Suprapubic skin (tissue), 4 donors: ENCODE measurements around the gene LRG1. TPM values are rescaled to one million over a fixed set of nuclear protein-coding genes. Genes with fewer than 3 reads are reported as not detected.
A peak's percentile ranks its signal among the peaks of the same experiment; 100 is the strongest.

Experiments
- DNase-seq, 2 donors: peaks; one replicate each; pipeline ENCODE4 v3.0.0-alpha.2; 2019; ENCODE audit warnings: low spot score in 2 of 2
- H3K27ac ChIP-seq: fragments of 200-600 bp; sonication (generic); one replicate; pipeline ENCODE4 v1.5.1; 2019
- H3K27me3 ChIP-seq: fragments of 200-600 bp; sonication (generic); one replicate; pipeline ENCODE4 v1.5.1; 2019
- H3K36me3 ChIP-seq: fragments of 200-600 bp; sonication (generic); one replicate; pipeline ENCODE4 v1.5.1; 2019
- H3K4me1 ChIP-seq: fragments of 200-600 bp; sonication (generic); one replicate; pipeline ENCODE4 v1.5.1; 2019
- H3K4me3 ChIP-seq: fragments of 200-600 bp; sonication (generic); one replicate; pipeline ENCODE4 v1.5.1; 2019; ENCODE audit warnings: mild to moderate bottlenecking
- H3K9me3 ChIP-seq: fragments of 200-600 bp; sonication (generic); one replicate; pipeline ENCODE4 v1.5.1; 2019
- CTCF ChIP-seq, 2 donors: fragments of 200-600 bp in 1 of 2; fragments of 450-650 bp in 1 of 2; sonication (generic) in 1 of 2; IDR thresholded peaks; one replicate each; pipeline ENCODE4 v1.5.1; 2016 to 2019; ENCODE audit warnings: antibody characterized with exemption in 2 of 2, mild to moderate bottlenecking in 1 of 2, moderate library complexity in 1 of 2
- EP300 ChIP-seq: sonication (generic); formaldehyde crosslinking; IDR thresholded peaks from one replicate; pipeline ENCODE4 v1.6.1; 2017; ENCODE audit warnings: antibody characterized with exemption
- POLR2A ChIP-seq, 2 donors: fragments of 450-650 bp; IDR thresholded peaks; one replicate each; pipeline ENCODE4 v1.6.1; 2017; ENCODE audit warnings: antibody characterized with exemption in 2 of 2, mild to moderate bottlenecking in 2 of 2, moderate library complexity in 2 of 2
- POLR2AphosphoS5 ChIP-seq, 3 donors: sonication (generic); formaldehyde crosslinking; IDR thresholded peaks; one replicate each; pipeline ENCODE4 v1.6.1; 2017; ENCODE audit warnings: antibody characterized with exemption in 3 of 3
- WGBS: methylation state at CpG from one replicate; pipeline ENCODE4 v1.1.5; 2018; 5-methylcytosine and 5-hydroxymethylcytosine counted together
- total RNA-seq, 4 donors: library from RNA; depleted of rRNA; stranded (reverse); fragments of >200 nt; gene quantifications; one replicate each; pipeline ENCODE4 v1.1.0, GENCODE V29; 2016

The LRG1 gene
- total RNA-seq, 4 donors from 2014 or later = 4.5 to 8.0 (median 6.3) TPM

GRCh38 chr19:4512070-4512469 is 27.8 kb downstream of the LRG1 start:
- H3K36me3 ChIP-seq = no peaks in the 10 kb centered on the region
- H3K27ac ChIP-seq = no peak overlapping the region
- no peak for DNase-seq
- whole genome bisulfite sequencing = 95% methylated on average over 17 of the region's 17 CpGs
- H3K4me1 ChIP-seq = no peaks in the 10 kb centered on the region
- H3K4me3 ChIP-seq = no peak overlapping the region
- H3K9me3 ChIP-seq = no peaks in the 10 kb centered on the region
- H3K27me3 ChIP-seq = peaks cover 3% of the 10 kb centered on the region
- no peak for TF ChIP-seq POLR2AphosphoS5 (IDR thresholded peaks at IDR 0.05)
- no peak for TF ChIP-seq CTCF (IDR thresholded peaks at IDR 0.05)
- no peak for TF ChIP-seq EP300
- no peak for TF ChIP-seq POLR2A (IDR thresholded peaks at IDR 0.05)

GRCh38 chr19:4511300-4512054 is 28.4 kb downstream of the LRG1 start:
- H3K36me3 ChIP-seq = no peaks in the 10 kb centered on the region
- no peak overlapping the region for H3K27ac ChIP-seq
- 85% methylated on average over 27 of the region's 27 CpGs for WGBS
- no peak overlapping the region for H3K4me3 ChIP-seq
- no peaks in the 10 kb centered on the region for H3K4me1 ChIP-seq
- no peaks in the 10 kb centered on the region for H3K9me3 ChIP-seq
- TF ChIP-seq EP300 (no peak), POLR2AphosphoS5 (IDR thresholded peaks at IDR 0.05) (no peak), CTCF (IDR thresholded peaks at IDR 0.05) (no peak), POLR2A (IDR thresholded peaks at IDR 0.05) (no peak)
- no peak for DNase-seq
- H3K27me3 ChIP-seq = no peaks in the 10 kb centered on the region

- Histone ChIP-seq H3K36me3 (peaks cover 5% of the 10 kb centered on the region), H3K27ac (no peak overlapping the region), H3K9me3 (no peaks in the 10 kb centered on the region), H3K4me1 (no peaks in the 10 kb centered on the region), H3K27me3 (no peaks in the 10 kb centered on the region), H3K4me3 (no peak overlapping the region)
- WGBS = 82% methylated on average over 33 of the region's 37 CpGs
- DNase-seq = no peak
- TF ChIP-seq EP300 = no peak
- TF ChIP-seq CTCF (IDR thresholded peaks at IDR 0.05) = no peak
- no peak for TF ChIP-seq POLR2AphosphoS5 (IDR thresholded peaks at IDR 0.05)
- no peak for TF ChIP-seq POLR2A (IDR thresholded peaks at IDR 0.05)
These were observed 29.2 kb downstream of the LRG1 start for GRCh38 chr19:4510435-4511255.

GRCh38 chr19:4508698-4509097 is 31.1 kb downstream of the LRG1 start:
- no peaks in the 10 kb centered on the region for H3K9me3 ChIP-seq
- TF ChIP-seq POLR2AphosphoS5 (IDR thresholded peaks at IDR 0.05) = no peak
- no peak for TF ChIP-seq EP300
- no peak for TF ChIP-seq CTCF (IDR thresholded peaks at IDR 0.05)
- no peak for TF ChIP-seq POLR2A (IDR thresholded peaks at IDR 0.05)
- DNase-seq = peak in 1 of 2 donors; percentile 78
- no peak overlapping the region for H3K4me3 ChIP-seq
- WGBS = 90% methylated on average over 5 of the region's 21 CpGs
- H3K36me3 ChIP-seq = peaks cover 18% of the 10 kb centered on the region
- H3K27me3 ChIP-seq = no peaks in the 10 kb centered on the region
- no peaks in the 10 kb centered on the region for H3K4me1 ChIP-seq
- H3K27ac ChIP-seq = no peak overlapping the region

GRCh38 chr19:4507804-4508203 is 32.0 kb downstream of the LRG1 start:
- H3K27ac ChIP-seq = no peak overlapping the region

More at GRCh38 chr19:4507804-4508203, 32.0 kb downstream of the LRG1 start:
- no peak for TF ChIP-seq POLR2AphosphoS5 (IDR thresholded peaks at IDR 0.05)
- no peak for TF ChIP-seq EP300
- TF ChIP-seq POLR2A (IDR thresholded peaks at IDR 0.05) = no peak
- TF ChIP-seq CTCF (IDR thresholded peaks at IDR 0.05) = no peak
- no peaks in the 10 kb centered on the region for H3K27me3 ChIP-seq
- WGBS = 77% methylated on average over 17 of the region's 17 CpGs
- peaks cover 27% of the 10 kb centered on the region for H3K36me3 ChIP-seq
- H3K4me1 ChIP-seq = no peaks in the 10 kb centered on the region
- H3K4me3 ChIP-seq = no peak overlapping the region
- no peak for DNase-seq
- H3K9me3 ChIP-seq = no peaks in the 10 kb centered on the region
